ENCODE measurements around the gene CENPO. TPM values are rescaled to one million over a fixed set of nuclear protein-coding genes. Genes with fewer than 3 reads are reported as not detected.
"Not testable (repeated sequence)": the region's sequence is repeated elsewhere in the genome, so short reads cannot be mapped to it uniquely, and the experiment has no call there.

The CENPO gene
- total and polyA plus RNA-seq, 2 of the 4 experiments (the other 2 are of a cell fraction), result 20.1 to 27.2 TPM

DNA sequence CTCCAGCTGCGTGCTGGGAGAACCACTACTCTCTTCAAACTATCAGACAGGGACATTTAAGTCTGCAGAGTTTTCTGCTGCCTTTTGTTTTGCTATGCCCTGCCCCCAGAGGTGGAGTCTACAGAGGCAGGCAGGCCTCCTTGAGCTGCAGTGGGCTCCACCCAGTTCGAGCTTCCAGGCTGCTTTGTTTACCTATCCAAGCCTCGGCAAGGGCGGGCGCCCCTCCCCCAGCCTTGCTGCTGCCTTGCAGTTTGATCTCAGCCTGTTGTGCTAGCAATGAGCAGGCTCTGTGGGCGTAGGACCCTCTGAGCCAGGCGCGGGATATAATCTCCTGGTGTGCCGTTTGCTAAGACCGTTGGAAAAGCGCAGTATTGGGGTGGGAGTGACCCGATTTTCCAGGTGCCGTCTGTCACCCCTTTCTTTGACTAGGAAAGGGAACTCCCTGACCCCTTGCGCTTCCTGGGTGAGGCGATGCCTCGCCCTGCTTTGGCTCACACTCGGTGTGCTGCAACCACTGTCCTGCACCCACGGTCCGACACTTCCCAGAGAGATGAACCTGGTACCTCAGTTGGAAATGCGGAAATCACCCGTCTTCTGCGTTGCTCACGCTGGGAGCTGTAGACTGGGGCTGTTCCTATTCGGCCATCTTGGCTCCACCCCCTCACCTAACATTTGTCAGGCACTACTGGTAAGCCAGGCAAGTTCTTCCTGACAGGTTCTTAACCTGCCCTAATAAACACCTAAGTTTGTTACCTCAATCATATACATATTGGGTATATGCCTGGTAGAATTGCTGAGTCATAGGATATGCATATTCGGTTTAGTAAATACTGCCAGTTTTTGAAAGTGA is 12.8 kb downstream of the CENPO start:
- H2BK15ac ChIP-seq (ENCODE audit: low read depth, low read length); H3K9ac ChIP-seq (ENCODE audit: low read depth, low read length); H3K4me3 ChIP-seq (ENCODE audit: insufficient read depth, low read depth, low read length); H3K4ac ChIP-seq (ENCODE audit: low read depth, low read length); H4K91ac ChIP-seq (ENCODE audit: insufficient read depth, low read depth, low read length); H4K5ac ChIP-seq (ENCODE audit: low read depth, low read length); CTCF ChIA-PET; in situ Hi-C loops (cut with MboI; ENCODE audit: low sequenced_read_pairs); H2BK120ac ChIP-seq (ENCODE audit: low read depth, low read length); H3K9me1 ChIP-seq (ENCODE audit: insufficient read depth, low read length); H3K27me3 ChIP-seq (ENCODE audit: control insufficient read depth, insufficient read depth, low read length); H2AK5ac ChIP-seq (ENCODE audit: low read depth, low read length); H2BK20ac ChIP-seq (ENCODE audit: low read depth, low read length); H3K9me3 ChIP-seq (ENCODE audit: control insufficient read depth, insufficient read depth, low read length); H3K23ac ChIP-seq (ENCODE audit: low read depth, low read length); H2AFZ ChIP-seq (replicated peaks; ENCODE audit: low read length, poor library complexity); H3K36me3 ChIP-seq (ENCODE audit: control insufficient read depth, insufficient read depth, low read length); H3K18ac ChIP-seq (ENCODE audit: low read depth, low read length); POLR2A ChIA-PET (ENCODE audit: unreplicated experiment); intact Hi-C loops (cut with micrococcal nuclease); H3K14ac ChIP-seq (replicated peaks; ENCODE audit: low read depth, low read length); H3K4me2 ChIP-seq (ENCODE audit: low read depth, low read length); H2BK5ac ChIP-seq (ENCODE audit: low read depth, low read length, poor library complexity, severe bottlenecking); H4K20me1 ChIP-seq (ENCODE audit: insufficient read depth, low read length); ATAC-seq (ENCODE audit: low read depth); H3K27ac ChIP-seq (ENCODE audit: insufficient read depth, low read length); H2AK9ac ChIP-seq (replicated peaks; ENCODE audit: low read depth, low read length, poor library complexity); dilution Hi-C loops (cut with HindIII; ENCODE audit: low sequenced_read_pairs, unreplicated experiment); BruUV-seq (replicated peaks); DNase-seq; H3K4me1 ChIP-seq (ENCODE audit: control insufficient read depth, insufficient read depth, low read length): not testable (repeated sequence)
- 96% methylated on average over 11 of the region's 25 CpGs; no CpG with 5 or more reads in 1 of the 2 experiments for WGBS, 2 experiments (ENCODE audit: extremely low coverage in 2 of 2, insufficient read length in 1 of 2)
- Histone ChIP-seq H3K56ac (ENCODE audit: extremely low read depth, insufficient read depth, low read length) (0 out of 2 replicates have a peak overlapping the region, but pooled peaks have one; percentile 1), H4K8ac (ENCODE audit: low read depth in 2 of 2, low read length in 2 of 2) (0 out of 4 replicates have a peak overlapping the region, but pooled peaks of 1 of the 2 experiments have one; percentile 16), H3K79me1 (ENCODE audit: low read depth in 1 of 2, low read length in 2 of 2) (peaks cover 13 to 15% of the 10 kb centered on the region in 2 experiments; a peak in 3 of 4 replicates)
- TF ChIP-seq NFE2L2 (IDR thresholded peaks at IDR 0.05; ENCODE audit: low read depth, low read length), result peak; percentile 94
- peak; percentile 91 for TF ChIP-seq MAFK (IDR thresholded peaks at IDR 0.05; ENCODE audit: low read depth, low read length)
